Measurements from ENCODE around the gene FTSJ1. TPM values are rescaled to one million over a fixed set of nuclear protein-coding genes. Genes with fewer than 3 reads are reported as not detected.

FTSJ1 gene
- total RNA-seq, 4 donors from 2014 or later: 46.1 to 81.3 (median 51.0) TPM

GRCh38 chrX:48460606-48461005 lies 15.4 kb upstream of the FTSJ1 start:
- no peak for TF ChIP-seq POLR2A (IDR thresholded peaks at IDR 0.05)
- no peak for TF ChIP-seq CTCF (IDR thresholded peaks at IDR 0.05)
- no peak for TF ChIP-seq EP300 (IDR thresholded peaks at IDR 0.05)
- Histone ChIP-seq H3K27ac (no peak overlapping the region), H3K4me1 (no peaks in the 10 kb centered on the region), H3K36me3 (no peaks in the 10 kb centered on the region), H3K27me3 (peaks cover 0 to 7% of the 10 kb centered on the region in 2 donors), H3K4me3 (no peak overlapping the region), H3K9me3 (no peaks in the 10 kb centered on the region)
- DNase-seq (ENCODE audit: low spot score in 2 of 2): no peak
- WGBS, 2 donors: 89 to 93% methylated on average over 8 to 11 of the region's 11 CpGs

GRCh38 chrX:48461830-48462229 lies 14.2 kb upstream of the FTSJ1 start:
- no peak for DNase-seq (ENCODE audit: low spot score in 2 of 2)
- H3K27me3 ChIP-seq: peaks cover 0 to 7% of the 10 kb centered on the region in 2 donors
- H3K9me3 ChIP-seq: no peaks in the 10 kb centered on the region
- TF ChIP-seq CTCF (IDR thresholded peaks at IDR 0.05): no peak
- TF ChIP-seq POLR2A (IDR thresholded peaks at IDR 0.05): no peak
- TF ChIP-seq EP300 (IDR thresholded peaks at IDR 0.05): no peak
- no peak overlapping the region for H3K27ac ChIP-seq
- WGBS, 2 donors: 86 to 89% methylated on average over 5 to 6 of the region's 6 CpGs
- H3K4me3 ChIP-seq: no peak overlapping the region
- no peaks in the 10 kb centered on the region for H3K36me3 ChIP-seq
- no peaks in the 10 kb centered on the region for H3K4me1 ChIP-seq

GRCh38 chrX:48465336-48465933 lies 10.6 kb upstream of the FTSJ1 start:
- Histone ChIP-seq H3K36me3 (no peaks in the 10 kb centered on the region), H3K27me3 (peaks cover 0 to 7% of the 10 kb centered on the region in 2 donors), H3K27ac (no peak overlapping the region), H3K9me3 (no peaks in the 10 kb centered on the region), H3K4me1 (peaks cover 0 to 16% (median 0%) of the 10 kb centered on the region in 4 donors), H3K4me3 (no peak overlapping the region)
- no peak for TF ChIP-seq POLR2A (IDR thresholded peaks at IDR 0.05)
- TF ChIP-seq EP300 (IDR thresholded peaks at IDR 0.05): no peak
- no peak for TF ChIP-seq CTCF (IDR thresholded peaks at IDR 0.05)
- 63 to 73% methylated on average over 5 to 10 of the region's 10 CpGs for WGBS, 2 donors
- no peak for DNase-seq (ENCODE audit: low spot score in 2 of 2)

- TF ChIP-seq POLR2A (IDR thresholded peaks at IDR 0.05) (no peak), CTCF (IDR thresholded peaks at IDR 0.05) (no peak), EP300 (IDR thresholded peaks at IDR 0.05) (no peak)
- H3K4me3 ChIP-seq: no peak overlapping the region
- H3K4me1 ChIP-seq: peaks cover 0 to 16% (median 0%) of the 10 kb centered on the region in 4 donors
- DNase-seq (ENCODE audit: low spot score in 2 of 2): no peak
- no peaks in the 10 kb centered on the region for H3K36me3 ChIP-seq
- H3K27me3 ChIP-seq: peaks cover 0 to 7% of the 10 kb centered on the region in 2 donors
- WGBS, 2 donors: 89 to 94% methylated on average over 3 to 10 of the region's 10 CpGs
- no peak overlapping the region for H3K27ac ChIP-seq
- no peaks in the 10 kb centered on the region for H3K9me3 ChIP-seq
These were observed 9.3 kb upstream of the FTSJ1 start for GRCh38 chrX:48466696-48467095.

- peak overlapping the region in 1 of 4 donors; percentile 41 for H3K4me3 ChIP-seq
These were observed 8.7 kb upstream of the FTSJ1 start for GRCh38 chrX:48467281-48467761.

More at GRCh38 chrX:48467281-48467761, 8.7 kb upstream of the FTSJ1 start:
- Histone ChIP-seq H3K4me1 (peaks cover 0 to 16% (median 0%) of the 10 kb centered on the region in 4 donors), H3K36me3 (no peaks in the 10 kb centered on the region), H3K27me3 (peaks cover 0 to 7% of the 10 kb centered on the region in 2 donors), H3K9me3 (no peaks in the 10 kb centered on the region), H3K27ac (no peak overlapping the region)
- DNase-seq (ENCODE audit: low spot score in 2 of 2): no peak
- TF ChIP-seq CTCF (IDR thresholded peaks at IDR 0.05) (no peak), POLR2A (IDR thresholded peaks at IDR 0.05) (no peak), EP300 (IDR thresholded peaks at IDR 0.05) (no peak)
- WGBS, 2 donors: 35 to 56% methylated on average over 10 of the region's 10 CpGs
